HepG2 (cell line): ENCODE data around the gene YY1.

Source experiments
- ATF1 ChIP-seq: IDR thresholded peaks from 2 replicates; pipeline ENCODE4 v1.6.1; 2016; ENCODE audit warnings: mild to moderate bottlenecking, control low read depth
- HMG20A ChIP-seq: IDR thresholded peaks from 2 replicates; pipeline ENCODE4 v1.6.1; 2016; ENCODE audit warnings: borderline replicate concordance
- MAFK ChIP-seq, 2 experiments: IDR thresholded peaks in 1 of 2; conservative IDR thresholded peaks in 1 of 2; 2 replicates each; pipeline ENCODE4 v1.6.1; 2011; ENCODE audit warnings: improper control_type of control experiment in 2 of 2, low read length in 2 of 2
- MTF1 ChIP-seq: sonication (generic); formaldehyde crosslinking; IDR thresholded peaks from 2 replicates; pipeline ENCODE4 v1.5.0; 2020; ENCODE audit warnings: missing genetic modification reagents
- POLR2A ChIP-seq, 2 experiments: IDR thresholded peaks; 2 replicates each; pipeline ENCODE4 v1.6.1; 2011; ENCODE audit warnings: low read depth in 2 of 2, low read length in 2 of 2, mild to moderate bottlenecking in 1 of 2, moderate library complexity in 1 of 2; ENCODE audit not compliant: insufficient read depth in 1 of 2
- ZNF124 ChIP-seq: sonication (generic); formaldehyde crosslinking; IDR thresholded peaks from 2 replicates; pipeline ENCODE4 v1.4.0; 2020; ENCODE audit warnings: missing genetic modification reagents
- ZNF337 ChIP-seq: sonication (generic); formaldehyde crosslinking; IDR thresholded peaks from 2 replicates; pipeline ENCODE4 v1.5.1; 2020; ENCODE audit warnings: missing genetic modification reagents, low read depth, mild to moderate bottlenecking, borderline replicate concordance
- TF ChIP-seq, protein P1 (sequence below): sonication (generic); formaldehyde crosslinking; IDR thresholded peaks from 2 replicates; pipeline ENCODE4 v1.4.0; 2020; ENCODE audit warnings: missing genetic modification reagents, mild to moderate bottlenecking, borderline replicate concordance
- TF ChIP-seq, protein P2 (sequence below): sonication (generic); formaldehyde crosslinking; IDR thresholded peaks from 2 replicates; pipeline ENCODE4 v1.4.0; 2020; ENCODE audit warnings: missing genetic modification reagents

DNA sequence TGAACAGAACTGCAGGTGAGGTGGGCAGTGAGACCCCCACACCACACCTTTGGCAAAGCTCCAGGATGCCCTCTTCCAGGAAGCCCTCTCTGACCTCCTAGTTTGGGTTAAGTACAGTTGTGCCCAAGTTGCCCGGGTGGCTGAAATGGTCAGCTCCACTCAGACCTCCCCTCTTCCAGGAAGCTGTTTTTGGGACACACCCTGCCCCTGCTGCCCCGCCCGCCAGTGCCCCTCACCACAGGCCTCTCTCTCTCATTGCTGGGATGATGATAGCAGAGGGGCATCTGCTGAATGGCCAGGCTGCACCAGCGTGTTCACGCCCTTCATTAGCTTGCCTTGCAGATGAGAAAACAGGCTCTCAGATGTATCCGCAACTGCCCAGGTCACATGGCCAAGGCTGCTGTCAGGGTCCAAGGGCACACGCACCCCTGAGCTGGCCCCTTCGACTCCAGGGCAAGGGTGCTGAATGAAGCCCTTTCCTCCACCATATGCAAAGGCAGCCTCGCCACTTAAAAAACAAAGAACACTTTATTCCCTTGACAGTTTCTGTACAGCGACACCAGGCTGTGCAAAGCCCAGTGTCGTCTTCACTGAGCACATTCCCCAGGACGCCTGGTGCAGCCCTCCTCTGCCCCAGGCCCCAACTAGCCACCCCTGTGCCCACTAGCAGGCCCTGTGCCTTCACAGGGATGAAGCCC is 51.8 kb downstream of the YY1 start:
- TF ChIP-seq MAFK (conservative IDR thresholded peaks at IDR 0.05 in 1 of 2, IDR thresholded peaks at IDR 0.05 in 1 of 2; ENCODE audit: low read length in 2 of 2) (no peak), MTF1 (CRISPR knock-in tag) (no peak), HMG20A (CRISPR knock-in tag) (peak; percentile 24; the same call in 1 of the 2 replicates), POLR2A (IDR thresholded peaks at IDR 0.05; ENCODE audit: insufficient read depth in 1 of 2, low read depth in 2 of 2, low read length in 2 of 2) (0 out of 4 replicates have a peak, but pooled peaks of 1 of the 2 experiments have one; percentile 40), ZNF337 (CRISPR knock-in tag) (no peak), ZNF124 (CRISPR knock-in tag) (no peak; the same call in 1 of the 2 replicates), ATF1 (CRISPR knock-in tag) (no peak)
- TF ChIP-seq, protein P1, sequence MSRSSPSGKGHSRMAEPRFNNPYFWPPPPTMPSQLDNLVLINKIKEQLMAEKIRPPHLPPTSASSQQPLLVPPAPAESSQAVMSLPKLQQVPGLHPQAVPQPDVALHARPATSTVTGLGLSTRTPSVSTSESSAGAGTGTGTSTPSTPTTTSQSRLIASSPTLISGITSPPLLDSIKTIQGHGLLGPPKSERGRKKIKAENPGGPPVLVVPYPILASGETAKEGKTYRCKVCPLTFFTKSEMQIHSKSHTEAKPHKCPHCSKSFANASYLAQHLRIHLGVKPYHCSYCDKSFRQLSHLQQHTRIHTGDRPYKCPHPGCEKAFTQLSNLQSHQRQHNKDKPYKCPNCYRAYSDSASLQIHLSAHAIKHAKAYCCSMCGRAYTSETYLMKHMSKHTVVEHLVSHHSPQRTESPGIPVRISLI (CRISPR knock-in tag) = peak; percentile 61; the same call in 1 of the 2 replicates
- TF ChIP-seq, protein P2, sequence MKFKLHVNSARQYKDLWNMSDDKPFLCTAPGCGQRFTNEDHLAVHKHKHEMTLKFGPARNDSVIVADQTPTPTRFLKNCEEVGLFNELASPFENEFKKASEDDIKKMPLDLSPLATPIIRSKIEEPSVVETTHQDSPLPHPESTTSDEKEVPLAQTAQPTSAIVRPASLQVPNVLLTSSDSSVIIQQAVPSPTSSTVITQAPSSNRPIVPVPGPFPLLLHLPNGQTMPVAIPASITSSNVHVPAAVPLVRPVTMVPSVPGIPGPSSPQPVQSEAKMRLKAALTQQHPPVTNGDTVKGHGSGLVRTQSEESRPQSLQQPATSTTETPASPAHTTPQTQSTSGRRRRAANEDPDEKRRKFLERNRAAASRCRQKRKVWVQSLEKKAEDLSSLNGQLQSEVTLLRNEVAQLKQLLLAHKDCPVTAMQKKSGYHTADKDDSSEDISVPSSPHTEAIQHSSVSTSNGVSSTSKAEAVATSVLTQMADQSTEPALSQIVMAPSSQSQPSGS (CRISPR knock-in tag) = peak; percentile 42; the same call in 1 of the 2 replicates
